ENCODE data around the gene CRYBG2.

CRYBG2 gene

DNA sequence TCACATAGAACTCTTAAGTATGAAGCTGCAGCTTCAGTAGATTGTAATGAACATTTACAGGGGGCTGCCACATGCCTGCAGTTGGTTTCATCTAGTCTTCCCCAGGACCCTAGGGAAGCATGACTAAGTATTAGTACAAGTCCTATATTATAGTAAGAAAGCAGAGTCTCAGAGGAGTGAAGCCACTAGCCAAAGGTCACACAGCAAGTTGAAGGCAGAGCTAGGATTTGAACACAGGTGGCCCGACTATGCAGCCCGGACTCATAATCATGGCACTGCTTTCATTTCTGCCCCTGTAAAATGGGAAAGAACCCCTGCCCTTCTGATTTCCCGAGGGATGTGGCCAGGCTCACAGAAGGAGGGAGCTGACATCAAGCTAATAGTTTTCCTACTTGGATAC, 8.4 kb upstream of the CRYBG2 start:
- DNase-seq (ENCODE audit: low spot score) = no peak
- in situ Hi-C loops (cut with MboI; ENCODE audit: low sequenced_read_pairs, unreplicated experiment) = no loop called here
- TF ChIP-seq, protein P1, sequence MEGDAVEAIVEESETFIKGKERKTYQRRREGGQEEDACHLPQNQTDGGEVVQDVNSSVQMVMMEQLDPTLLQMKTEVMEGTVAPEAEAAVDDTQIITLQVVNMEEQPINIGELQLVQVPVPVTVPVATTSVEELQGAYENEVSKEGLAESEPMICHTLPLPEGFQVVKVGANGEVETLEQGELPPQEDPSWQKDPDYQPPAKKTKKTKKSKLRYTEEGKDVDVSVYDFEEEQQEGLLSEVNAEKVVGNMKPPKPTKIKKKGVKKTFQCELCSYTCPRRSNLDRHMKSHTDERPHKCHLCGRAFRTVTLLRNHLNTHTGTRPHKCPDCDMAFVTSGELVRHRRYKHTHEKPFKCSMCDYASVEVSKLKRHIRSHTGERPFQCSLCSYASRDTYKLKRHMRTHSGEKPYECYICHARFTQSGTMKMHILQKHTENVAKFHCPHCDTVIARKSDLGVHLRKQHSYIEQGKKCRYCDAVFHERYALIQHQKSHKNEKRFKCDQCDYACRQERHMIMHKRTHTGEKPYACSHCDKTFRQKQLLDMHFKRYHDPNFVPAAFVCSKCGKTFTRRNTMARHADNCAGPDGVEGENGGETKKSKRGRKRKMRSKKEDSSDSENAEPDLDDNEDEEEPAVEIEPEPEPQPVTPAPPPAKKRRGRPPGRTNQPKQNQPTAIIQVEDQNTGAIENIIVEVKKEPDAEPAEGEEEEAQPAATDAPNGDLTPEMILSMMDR (IDR thresholded peaks at IDR 0.05; ENCODE audit: borderline replicate concordance, control extremely low read depth, extremely low read depth, insufficient read depth, missing control alignments) = no peak

DNA sequence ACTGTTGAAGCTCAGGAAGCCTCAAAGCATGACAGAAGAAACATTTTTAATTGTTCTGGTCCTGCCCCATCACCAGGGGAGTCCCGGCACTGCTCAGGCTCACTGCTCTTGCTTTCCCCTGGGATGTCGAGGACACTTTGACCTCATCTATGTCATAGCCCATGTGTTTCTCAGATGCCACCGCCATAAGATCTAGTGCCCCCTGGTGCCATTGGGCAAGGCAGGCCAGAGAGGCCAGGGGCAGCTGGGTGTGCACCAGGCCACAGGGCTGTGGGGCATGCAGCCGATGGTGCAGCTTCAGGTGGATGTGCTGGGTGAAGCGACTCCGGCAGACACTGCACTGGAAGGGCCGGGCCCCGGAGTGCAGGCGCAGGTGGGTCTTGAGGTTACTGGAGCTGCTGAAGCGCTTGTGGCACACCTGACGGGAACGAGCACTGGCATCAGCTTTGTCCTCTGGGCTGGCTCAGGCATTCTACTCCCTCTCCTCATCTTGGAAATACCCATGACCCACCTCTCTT, 7.7 kb upstream of the CRYBG2 start:
- TF ChIP-seq, protein P1 (IDR thresholded peaks at IDR 0.05; ENCODE audit: borderline replicate concordance, control extremely low read depth, extremely low read depth, insufficient read depth, missing control alignments) = no peak
- in situ Hi-C loops (cut with MboI; ENCODE audit: low sequenced_read_pairs, unreplicated experiment) = no loop called here
- no peak for DNase-seq (ENCODE audit: low spot score)

GRCh38 chr1:26360807-26361604, 7.1 kb upstream of the CRYBG2 start:
- TF ChIP-seq, protein P1 (IDR thresholded peaks at IDR 0.05; ENCODE audit: borderline replicate concordance, control extremely low read depth, extremely low read depth, insufficient read depth, missing control alignments) = no peak
- DNase-seq (ENCODE audit: low spot score) = no peak
- in situ Hi-C loops (cut with MboI; ENCODE audit: low sequenced_read_pairs, unreplicated experiment) = no loop called here

DNA sequence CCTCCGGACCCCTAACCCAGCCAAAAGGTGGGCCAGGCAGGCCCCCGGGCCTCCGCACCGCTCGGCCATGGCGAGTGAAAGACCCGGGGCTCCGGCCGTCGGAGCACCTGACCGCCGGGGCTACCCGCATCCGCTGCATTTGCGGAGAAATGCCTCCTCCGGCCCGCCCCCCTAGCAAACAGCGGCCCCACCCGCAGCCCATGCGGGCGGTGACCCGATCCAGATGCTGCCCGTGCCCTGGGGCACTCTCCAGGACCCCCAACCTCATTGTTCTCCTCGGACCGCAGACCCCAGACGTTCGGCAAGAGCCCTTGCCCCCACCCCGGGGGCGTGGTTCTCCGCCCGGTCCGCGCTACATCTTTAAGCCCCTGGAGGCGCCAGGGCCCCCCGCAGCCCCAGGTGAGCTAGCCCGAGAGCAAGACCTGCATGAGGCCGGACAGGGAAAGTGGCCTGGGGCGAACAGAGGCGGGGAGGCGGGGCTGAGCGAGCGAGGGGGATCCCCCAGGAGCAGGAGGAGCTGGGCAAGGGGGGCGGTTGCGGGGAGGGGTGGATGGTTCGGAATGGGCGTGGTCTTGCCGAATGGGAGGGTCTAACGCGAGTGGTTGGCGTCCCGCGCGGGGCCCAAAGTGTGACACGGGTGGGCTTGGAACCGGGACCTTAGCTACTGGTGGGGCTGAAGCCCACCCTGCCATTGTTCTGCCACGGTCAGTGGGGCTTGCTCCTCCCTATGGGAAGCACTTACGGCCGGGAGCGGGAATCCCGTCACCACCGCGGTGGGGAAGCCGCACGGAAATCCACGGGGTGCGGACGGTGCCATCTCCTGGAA, 6.3 kb upstream of the CRYBG2 start:
- in situ Hi-C loops (cut with MboI; ENCODE audit: low sequenced_read_pairs, unreplicated experiment) = no loop called here
- TF ChIP-seq, protein P1 (IDR thresholded peaks at IDR 0.05; ENCODE audit: borderline replicate concordance, control extremely low read depth, extremely low read depth, insufficient read depth, missing control alignments) = no peak
- peak; percentile 85 for DNase-seq (ENCODE audit: low spot score)

GRCh38 chr1:26358411-26359384, 4.8 kb upstream of the CRYBG2 start:
- in situ Hi-C loops (cut with MboI; ENCODE audit: low sequenced_read_pairs, unreplicated experiment) = no loop called here
- no peak for DNase-seq (ENCODE audit: low spot score)
- TF ChIP-seq, protein P1 (IDR thresholded peaks at IDR 0.05; ENCODE audit: borderline replicate concordance, control extremely low read depth, extremely low read depth, insufficient read depth, missing control alignments) = no peak
